Tibial artery (tissue), 4 donors: ENCODE results near the gene SIPA1L3.
"Not testable (repeated sequence)": the region's sequence is repeated elsewhere in the genome, so short reads cannot be mapped to it uniquely, and the experiment has no call there.

ENCODE experiments used
- DNase-seq, 2 donors: peaks; one replicate each; pipeline ENCODE4 v3.0.0-alpha.2; 2019
- H3K27ac ChIP-seq, 2 donors: fragments of 200-600 bp; sonication (generic) in 1 of 2; 1 replicate in 1 of 2; 2 replicates in 1 of 2; pipeline ENCODE4 v1.5.1; 2018 to 2019; ENCODE audit warnings: mild to moderate bottlenecking in 1 of 2
- H3K27me3 ChIP-seq, 2 donors: fragments of 200-600 bp; sonication (generic) in 1 of 2; one replicate each; pipeline versions ENCODE4 v1.5.1 to v1.6.0; 2016 to 2019
- H3K36me3 ChIP-seq, 3 donors: fragments of 200-600 bp; sonication (generic) in 2 of 3; one replicate each; pipeline ENCODE4 v1.5.1; 2016 to 2019; ENCODE audit warnings: mild to moderate bottlenecking in 2 of 3
- H3K4me1 ChIP-seq, 4 donors: fragments of 200-600 bp; sonication (generic) in 2 of 4; 1 replicate in 3 of 4; 2 replicates in 1 of 4; pipeline ENCODE4 v1.5.1; 2016 to 2019
- H3K4me3 ChIP-seq, 2 donors: fragments of 200-600 bp; sonication (generic) in 1 of 2; 1 replicate in 1 of 2; 2 replicates in 1 of 2; pipeline ENCODE4 v1.5.1; 2018 to 2019; ENCODE audit warnings: mild to moderate bottlenecking in 2 of 2
- H3K9me3 ChIP-seq, 3 donors: fragments of 200-600 bp; sonication (generic) in 1 of 3; one replicate each; pipeline ENCODE4 v1.5.1; 2016 to 2019
- CTCF ChIP-seq, 2 experiments: fragments of 200-600 bp in 1 of 2; fragments of 450-650 bp in 1 of 2; IDR thresholded peaks; one replicate each; pipeline ENCODE4 v1.5.1; 2017 to 2019; ENCODE audit warnings: antibody characterized with exemption in 2 of 2, mild to moderate bottlenecking in 1 of 2, moderate library complexity in 1 of 2
- intact Hi-C: fragments of 100-400 bp; cut with DNase I; formaldehyde crosslinking; loops from one replicate; pipeline ENCODE4 v1.15.0; 2023; ENCODE audit warnings: low total_unique reads

The SIPA1L3 gene

GRCh38 chr19:37906869-37907734 is at the start of gene SIPA1L3:
TSS of gene SIPA1L3 (plus strand) at chr19:37907208. CDS start at chr19:38081566, 174,358 bp downstream.
- H3K27ac ChIP-seq = peak within 1 kb of the TSS; percentile 67 to 72
- H3K27me3 ChIP-seq = no peaks in the 10 kb centered on the region
- peak within 1 kb of the TSS; percentile 80 to 87 for H3K4me3 ChIP-seq
- no peaks in the 10 kb centered on the region for H3K36me3 ChIP-seq
- intact Hi-C loops = loop anchor here (10.0 kb wide), 2 partner anchors 318 to 428 kb away; partner anchors contain the start of genes CATSPERG and DPF1
- TF ChIP-seq CTCF (IDR thresholded peaks at IDR 0.05) = no peak
- peak; percentile 94 to 96 for DNase-seq
- H3K4me1 ChIP-seq = peaks cover 0 to 21% (median 11%) of the 10 kb centered on the region in 4 donors
- H3K9me3 ChIP-seq = no peaks in the 10 kb centered on the region

- Histone ChIP-seq H3K27ac (no peak overlapping the region), H3K36me3 (no peaks in the 10 kb centered on the region), H3K4me3 (no peak overlapping the region), H3K9me3 (no peaks in the 10 kb centered on the region), H3K4me1 (no peaks in the 10 kb centered on the region), H3K27me3 (no peaks in the 10 kb centered on the region)
- intact Hi-C loops = no loop called here
- no peak for TF ChIP-seq CTCF (IDR thresholded peaks at IDR 0.05)
- DNase-seq = no peak
Measured at GRCh38 chr19:37864501-37864900, 42.5 kb upstream of the SIPA1L3 start.

- H3K9me3 ChIP-seq, DNase-seq: not testable (repeated sequence)
Measured at GRCh38 chr19:37865930-37866329, 41.1 kb upstream of the SIPA1L3 start.

GRCh38 chr19:37867831-37868230 is 39.2 kb upstream of the SIPA1L3 start:
- Histone ChIP-seq H3K9me3 (no peaks in the 10 kb centered on the region), H3K27ac (no peak overlapping the region), H3K27me3 (peaks cover 0 to 2% of the 10 kb centered on the region in 2 donors), H3K36me3 (no peaks in the 10 kb centered on the region), H3K4me1 (no peaks in the 10 kb centered on the region), H3K4me3 (no peak overlapping the region)
- intact Hi-C loops = no loop called here
- no peak for TF ChIP-seq CTCF (IDR thresholded peaks at IDR 0.05)
- no peak for DNase-seq

More at GRCh38 chr19:37865930-37866329, 41.1 kb upstream of the SIPA1L3 start:
- H3K4me1 ChIP-seq, H3K36me3 ChIP-seq, H3K27ac ChIP-seq, H3K4me3 ChIP-seq, intact Hi-C loops, H3K27me3 ChIP-seq: not testable (repeated sequence)

GRCh38 chr19:37869766-37870340 is 37.2 kb upstream of the SIPA1L3 start:
- Histone ChIP-seq H3K9me3 (no peaks in the 10 kb centered on the region), H3K36me3 (no peaks in the 10 kb centered on the region), H3K27ac (no peak overlapping the region), H3K4me3 (no peak overlapping the region), H3K27me3 (peaks cover 0 to 2% of the 10 kb centered on the region in 2 donors), H3K4me1 (no peaks in the 10 kb centered on the region)
- intact Hi-C loops = no loop called here
- no peak for TF ChIP-seq CTCF (IDR thresholded peaks at IDR 0.05)
- no peak for DNase-seq

GRCh38 chr19:37872383-37872782 is 34.6 kb upstream of the SIPA1L3 start:
- no peak for DNase-seq
- Histone ChIP-seq H3K9me3 (no peaks in the 10 kb centered on the region), H3K4me3 (no peak overlapping the region), H3K27ac (no peak overlapping the region), H3K27me3 (peaks cover 0 to 2% of the 10 kb centered on the region in 2 donors), H3K36me3 (no peaks in the 10 kb centered on the region), H3K4me1 (no peaks in the 10 kb centered on the region)
- TF ChIP-seq CTCF (IDR thresholded peaks at IDR 0.05) = no peak
- intact Hi-C loops = no loop called here
